Measurements from ENCODE around the gene HSD17B13. TPM values are rescaled to one million over a fixed set of nuclear protein-coding genes. Genes with fewer than 3 reads are reported as not detected.
"Not testable (repeated sequence)": the region's sequence is repeated elsewhere in the genome, so short reads cannot be mapped to it uniquely, and the experiment has no call there.

The HSD17B13 gene
- total and polyA plus RNA-seq, 7 donors, result 0.13 to 1.8 (median 0.66) TPM; not detected in 1

DNA sequence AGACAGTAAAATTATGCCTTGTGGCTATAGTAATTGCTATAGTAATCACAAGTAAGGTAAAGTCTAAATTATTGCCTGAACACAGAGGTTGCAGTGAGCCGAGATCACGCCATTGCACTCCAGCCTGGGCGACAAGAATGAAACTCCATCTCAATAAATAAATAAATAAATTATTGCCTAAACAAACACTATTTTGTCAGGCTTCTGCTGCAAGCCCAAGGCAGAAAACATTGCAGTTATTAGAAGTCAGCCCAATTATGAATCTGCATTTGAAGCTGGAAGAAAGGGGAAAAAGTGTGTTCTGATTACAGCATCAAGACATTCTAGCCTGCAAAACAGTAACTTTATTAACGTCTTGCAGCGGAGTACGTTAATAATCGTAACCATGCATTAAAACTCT, 17.1 kb downstream of the HSD17B13 start:
- intact Hi-C loops (cut with DNase I), result no loop called here
- no peaks in the 10 kb centered on the region for H3K27me3 ChIP-seq
- WGBS, 2 donors, result 86 to 94% methylated on average over 7 of the region's 7 CpGs

DNA sequence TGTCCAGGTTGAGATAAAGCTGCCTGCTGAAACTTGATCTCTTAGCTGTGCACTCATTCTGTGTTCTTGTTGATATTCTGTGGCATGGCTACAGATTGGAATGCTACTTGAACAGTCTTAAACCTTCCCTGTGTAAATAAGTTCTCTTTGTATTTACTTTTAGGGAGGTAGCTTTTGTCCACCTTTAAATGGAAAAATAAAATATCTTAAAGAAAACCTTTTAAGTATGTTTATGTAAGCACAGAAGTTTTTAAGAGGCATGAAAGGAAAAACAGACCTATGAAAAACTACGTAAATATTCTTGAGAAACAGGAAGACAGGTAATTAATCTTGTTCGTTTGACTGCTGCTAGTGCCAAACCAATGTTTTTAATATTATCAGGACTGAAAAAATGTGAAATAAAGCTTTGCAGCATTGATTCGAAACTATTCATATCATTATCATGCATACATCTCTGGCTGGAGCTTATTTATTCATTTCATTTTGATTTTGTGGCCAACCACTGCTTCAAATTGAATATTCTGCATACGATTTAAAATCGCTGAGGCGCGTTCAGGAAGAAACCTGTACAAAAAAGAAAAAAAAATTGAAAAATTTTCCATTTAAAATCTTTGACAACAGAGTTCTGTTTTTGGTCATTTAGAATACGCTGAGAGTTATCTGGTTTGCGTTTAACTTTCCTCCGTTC, 17.8 kb downstream of the HSD17B13 start:
- H3K4me1 ChIP-seq, result peaks cover 0 to 3% (median 0%) of the 10 kb centered on the region in 4 donors
- no peaks in the 10 kb centered on the region for H3K9me3 ChIP-seq
- TF ChIP-seq, protein P1, sequence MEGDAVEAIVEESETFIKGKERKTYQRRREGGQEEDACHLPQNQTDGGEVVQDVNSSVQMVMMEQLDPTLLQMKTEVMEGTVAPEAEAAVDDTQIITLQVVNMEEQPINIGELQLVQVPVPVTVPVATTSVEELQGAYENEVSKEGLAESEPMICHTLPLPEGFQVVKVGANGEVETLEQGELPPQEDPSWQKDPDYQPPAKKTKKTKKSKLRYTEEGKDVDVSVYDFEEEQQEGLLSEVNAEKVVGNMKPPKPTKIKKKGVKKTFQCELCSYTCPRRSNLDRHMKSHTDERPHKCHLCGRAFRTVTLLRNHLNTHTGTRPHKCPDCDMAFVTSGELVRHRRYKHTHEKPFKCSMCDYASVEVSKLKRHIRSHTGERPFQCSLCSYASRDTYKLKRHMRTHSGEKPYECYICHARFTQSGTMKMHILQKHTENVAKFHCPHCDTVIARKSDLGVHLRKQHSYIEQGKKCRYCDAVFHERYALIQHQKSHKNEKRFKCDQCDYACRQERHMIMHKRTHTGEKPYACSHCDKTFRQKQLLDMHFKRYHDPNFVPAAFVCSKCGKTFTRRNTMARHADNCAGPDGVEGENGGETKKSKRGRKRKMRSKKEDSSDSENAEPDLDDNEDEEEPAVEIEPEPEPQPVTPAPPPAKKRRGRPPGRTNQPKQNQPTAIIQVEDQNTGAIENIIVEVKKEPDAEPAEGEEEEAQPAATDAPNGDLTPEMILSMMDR (IDR thresholded peaks at IDR 0.05), result no peak
- TF ChIP-seq POLR2A (IDR thresholded peaks at IDR 0.05) (no peak), POLR2AphosphoS5 (IDR thresholded peaks at IDR 0.05) (no peak), EP300 (IDR thresholded peaks at IDR 0.05) (no peak)
- DNase-seq, result no peak
- 83 to 86% methylated on average over 10 of the region's 10 CpGs for WGBS, 2 donors
- no peaks in the 10 kb centered on the region for H3K36me3 ChIP-seq
- H3K27me3 ChIP-seq, result no peaks in the 10 kb centered on the region
- H3K4me3 ChIP-seq, result no peak overlapping the region
- intact Hi-C loops (cut with DNase I), result no loop called here
- H3K27ac ChIP-seq, result no peak overlapping the region

More for the DNA sequence above, 17.1 kb downstream of the HSD17B13 start:
- Histone ChIP-seq H3K36me3 (no peaks in the 10 kb centered on the region), H3K9me3 (no peaks in the 10 kb centered on the region), H3K27ac (no peak overlapping the region), H3K4me1 (peaks cover 0 to 6% (median 2%) of the 10 kb centered on the region in 4 donors), H3K4me3 (no peak overlapping the region)
- DNase-seq, result no peak
- TF ChIP-seq POLR2AphosphoS5 (IDR thresholded peaks at IDR 0.05), result no peak
- TF ChIP-seq, protein P1 (IDR thresholded peaks at IDR 0.05), result no peak
- no peak for TF ChIP-seq POLR2A (IDR thresholded peaks at IDR 0.05)
- TF ChIP-seq EP300 (IDR thresholded peaks at IDR 0.05), result no peak

DNA sequence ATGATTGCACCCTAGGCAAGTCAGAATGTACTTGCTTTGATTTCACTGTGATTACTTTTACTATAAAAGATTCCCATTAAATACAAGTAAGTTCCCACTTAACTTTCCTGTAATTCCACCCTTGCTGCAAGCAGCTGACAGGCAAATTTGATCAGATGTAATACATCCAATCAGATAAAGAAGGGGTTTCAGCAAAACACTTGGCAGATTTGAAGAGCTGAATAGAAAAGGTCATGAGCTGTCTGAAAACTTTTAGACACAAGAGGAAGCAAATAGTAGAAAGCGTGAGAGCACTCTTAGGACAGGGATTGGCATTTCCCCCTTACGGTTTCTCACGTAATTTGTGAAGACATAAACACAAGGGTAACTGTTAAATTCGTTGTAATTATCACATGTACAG, 22.8 kb downstream of the HSD17B13 start:
- Histone ChIP-seq H3K9me3 (no peaks in the 10 kb centered on the region), H3K27ac (no peak overlapping the region), H3K36me3 (no peaks in the 10 kb centered on the region), H3K4me3 (no peak overlapping the region), H3K4me1 (peaks cover 0 to 1% (median 0%) of the 10 kb centered on the region in 4 donors), H3K27me3 (no peaks in the 10 kb centered on the region)
- TF ChIP-seq POLR2A (IDR thresholded peaks at IDR 0.05), result no peak
- TF ChIP-seq POLR2AphosphoS5 (IDR thresholded peaks at IDR 0.05), result no peak
- no peak for TF ChIP-seq EP300 (IDR thresholded peaks at IDR 0.05)
- TF ChIP-seq, protein P1 (IDR thresholded peaks at IDR 0.05), result no peak
- WGBS, 2 donors, result 77 to 79% methylated on average over 4 of the region's 4 CpGs
- intact Hi-C loops (cut with DNase I), result no loop called here
- no peak for DNase-seq

DNA sequence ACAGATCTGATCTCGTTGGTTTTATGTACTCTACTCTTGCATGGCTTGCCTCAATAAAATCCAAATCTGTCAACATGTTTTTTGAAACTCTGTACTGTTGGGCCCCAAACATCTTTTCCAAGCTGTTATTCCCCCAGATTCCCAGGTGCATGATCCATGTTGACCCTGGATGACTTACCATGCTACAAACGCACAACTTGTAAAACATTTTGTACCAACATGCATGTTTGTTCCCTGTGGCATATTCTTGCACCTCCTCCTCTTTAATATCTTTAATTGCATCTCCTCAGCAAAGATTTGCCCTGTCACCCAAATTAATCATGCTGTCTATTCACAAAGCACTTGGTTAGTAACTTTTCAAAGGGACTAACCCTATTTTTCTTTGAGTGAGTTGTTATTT, 24.3 kb downstream of the HSD17B13 start:
- TF ChIP-seq POLR2A (IDR thresholded peaks at IDR 0.05) (no peak), POLR2AphosphoS5 (IDR thresholded peaks at IDR 0.05) (no peak), EP300 (IDR thresholded peaks at IDR 0.05) (no peak)
- TF ChIP-seq, protein P1 (IDR thresholded peaks at IDR 0.05), result no peak
- H3K4me1 ChIP-seq, result no peaks in the 10 kb centered on the region

DNA sequence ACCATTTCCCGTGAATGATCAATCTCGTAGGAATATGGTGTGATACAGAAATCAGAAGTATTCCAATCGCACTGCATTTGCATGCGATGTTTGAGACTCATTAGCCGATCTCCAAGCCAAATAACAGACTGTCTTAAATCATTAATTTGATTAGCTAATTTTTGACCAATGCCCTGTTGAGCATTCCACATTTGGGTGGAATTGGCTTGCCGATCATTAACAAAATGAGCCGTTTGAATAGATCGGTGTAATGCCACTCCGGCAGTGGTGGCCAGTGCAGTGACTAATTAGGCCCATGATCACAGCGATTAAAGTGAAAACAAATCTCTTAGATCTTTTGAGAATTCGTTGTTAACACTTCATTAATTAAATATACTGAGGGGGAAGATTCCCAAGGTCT, 27.8 kb downstream of the HSD17B13 start:
- H3K4me1 ChIP-seq; H3K4me3 ChIP-seq; H3K27ac ChIP-seq; DNase-seq; H3K27me3 ChIP-seq; intact Hi-C loops (cut with DNase I); H3K9me3 ChIP-seq; H3K36me3 ChIP-seq: not testable (repeated sequence)
- WGBS, 2 donors, result 77 to 85% methylated on average over 11 of the region's 11 CpGs

More for the DNA sequence above, 24.3 kb downstream of the HSD17B13 start:
- intact Hi-C loops (cut with DNase I), result no loop called here
- no peak for DNase-seq
- Histone ChIP-seq H3K27ac (no peak overlapping the region), H3K4me3 (no peak overlapping the region), H3K9me3 (no peaks in the 10 kb centered on the region), H3K36me3 (no peaks in the 10 kb centered on the region), H3K27me3 (no peaks in the 10 kb centered on the region)
- 60 to 73% methylated on average over 2 of the region's 2 CpGs for WGBS, 2 donors

DNA sequence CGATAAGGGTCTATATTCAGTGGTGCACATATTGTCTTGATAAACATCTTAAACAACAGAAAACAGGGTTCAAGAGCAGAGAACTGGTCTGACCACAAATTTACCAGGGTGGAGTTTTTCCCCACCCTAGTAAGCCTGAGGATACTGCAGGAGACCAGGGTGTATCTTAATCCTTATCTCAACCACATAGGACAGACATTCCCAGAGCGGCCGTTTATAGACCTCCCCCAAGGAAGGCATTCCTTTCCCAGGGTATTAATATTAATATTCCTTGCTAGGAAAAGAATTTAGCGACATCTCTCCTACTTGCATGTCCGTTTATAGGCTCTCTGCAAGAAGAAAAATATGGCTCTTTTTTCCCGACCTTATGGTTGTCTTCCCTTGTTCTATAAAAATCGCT, 28.8 kb downstream of the HSD17B13 start:
- H3K4me1 ChIP-seq; H3K27me3 ChIP-seq; H3K4me3 ChIP-seq; H3K9me3 ChIP-seq; H3K27ac ChIP-seq; H3K36me3 ChIP-seq; intact Hi-C loops (cut with DNase I); DNase-seq: not testable (repeated sequence)
- WGBS, 2 donors, result 95 to 96% methylated on average over 7 of the region's 7 CpGs
